GM04504 (cell line): ENCODE data around the gene HPS3.

Experiments used
- DNase-seq: peaks from one replicate; pipeline ENCODE4 v3.0.0-alpha.2; 2012; ENCODE audit warnings: low read depth

Gene HPS3

GRCh38 chr3:149122721-149123578 lies 6.5 kb upstream of the HPS3 start:
- no peak for DNase-seq

- no peak for DNase-seq
Measured at GRCh38 chr3:149128821-149129220, 617 bp upstream of the HPS3 start.

- no peak for DNase-seq
Measured at GRCh38 chr3:149131589-149131988, 2.2 kb downstream of the HPS3 start.

- DNase-seq: no peak
Measured at GRCh38 chr3:149134575-149134974, 5.1 kb downstream of the HPS3 start.

GRCh38 chr3:149142682-149143081 lies 13.2 kb downstream of the HPS3 start:
- no peak for DNase-seq

- no peak for DNase-seq
Measured at GRCh38 chr3:149145356-149145755, 15.9 kb downstream of the HPS3 start.

- no peak for DNase-seq
Measured at GRCh38 chr3:149145974-149146373, 16.5 kb downstream of the HPS3 start.

- no peak for DNase-seq
Measured at GRCh38 chr3:149150436-149150835, 21.0 kb downstream of the HPS3 start.

- peak; percentile 16 for DNase-seq
Measured at GRCh38 chr3:149151843-149152242, 22.4 kb downstream of the HPS3 start.

- DNase-seq: no peak
Measured at GRCh38 chr3:149152420-149152819, 23.0 kb downstream of the HPS3 start.

GRCh38 chr3:149153402-149153801 lies 24.0 kb downstream of the HPS3 start:
- DNase-seq: no peak

- no peak for DNase-seq
Measured at GRCh38 chr3:149160754-149161300, 31.4 kb downstream of the HPS3 start.

GRCh38 chr3:149162007-149162406 lies 32.6 kb downstream of the HPS3 start:
- DNase-seq: no peak

- DNase-seq: no peak
Measured at GRCh38 chr3:149163066-149163465, 33.6 kb downstream of the HPS3 start.

- DNase-seq: no peak
Measured at GRCh38 chr3:149167898-149168297, 38.5 kb downstream of the HPS3 start.

GRCh38 chr3:149170672-149171071 lies 41.2 kb downstream of the HPS3 start:
- DNase-seq: no peak

- no peak for DNase-seq
Measured at GRCh38 chr3:149174901-149175300, 45.5 kb downstream of the HPS3 start.

- DNase-seq: no peak
Measured at GRCh38 chr3:149177122-149177521, 47.7 kb downstream of the HPS3 start.

- DNase-seq: peak; percentile 15
Measured at GRCh38 chr3:149179220-149179619, 49.8 kb downstream of the HPS3 start.

GRCh38 chr3:149180057-149180573 lies 50.7 kb downstream of the HPS3 start:
- peak; percentile 99 for DNase-seq

- DNase-seq: no peak
Measured at GRCh38 chr3:149181182-149181581, 51.7 kb downstream of the HPS3 start.

- no peak for DNase-seq
Measured at GRCh38 chr3:149186219-149186618, 56.8 kb downstream of the HPS3 start.

GRCh38 chr3:149186721-149187120 lies 57.3 kb downstream of the HPS3 start:
- no peak for DNase-seq

GRCh38 chr3:149188494-149188893 lies 59.1 kb downstream of the HPS3 start:
- DNase-seq: no peak
